ENCODE measurements around the gene SEZ6L. TPM values are rescaled to one million over a fixed set of nuclear protein-coding genes. Genes with fewer than 3 reads are reported as not detected.

SEZ6L gene
- total RNA-seq, 4 donors from 2014 or later, result 0.26 to 2.6 TPM; not detected in 2

DNA sequence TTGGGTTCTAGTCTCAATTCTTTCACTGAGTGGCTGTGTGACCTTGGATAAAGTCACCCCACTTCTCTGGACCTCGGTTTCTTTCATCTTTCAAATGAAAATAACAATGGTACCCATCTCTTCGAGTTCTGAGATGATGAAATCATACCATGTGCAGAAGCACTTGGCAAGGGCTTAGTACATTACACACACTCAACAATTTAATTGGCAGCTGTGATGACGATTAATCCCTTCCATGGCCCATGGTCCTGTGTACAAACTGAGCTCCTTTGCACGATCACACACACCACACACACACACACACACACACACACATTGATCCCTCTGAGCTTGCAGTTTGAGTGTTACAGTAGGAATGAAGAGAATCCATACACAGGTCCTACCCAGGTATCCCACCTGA, 156.4 kb downstream of the SEZ6L start:
- H3K27ac ChIP-seq, result no peak overlapping the region
- no peak for DNase-seq
- no peak overlapping the region for H3K4me3 ChIP-seq
- no peaks in the 10 kb centered on the region for H3K4me1 ChIP-seq
- H3K9me3 ChIP-seq, result no peaks in the 10 kb centered on the region
- intact Hi-C loops (cut with DNase I; ENCODE audit: low total_unique reads), result no loop called here
- H3K27me3 ChIP-seq, result no peaks in the 10 kb centered on the region
- no peaks in the 10 kb centered on the region for H3K36me3 ChIP-seq
- no peak for TF ChIP-seq POLR2A (IDR thresholded peaks at IDR 0.05)
- TF ChIP-seq, protein P1, sequence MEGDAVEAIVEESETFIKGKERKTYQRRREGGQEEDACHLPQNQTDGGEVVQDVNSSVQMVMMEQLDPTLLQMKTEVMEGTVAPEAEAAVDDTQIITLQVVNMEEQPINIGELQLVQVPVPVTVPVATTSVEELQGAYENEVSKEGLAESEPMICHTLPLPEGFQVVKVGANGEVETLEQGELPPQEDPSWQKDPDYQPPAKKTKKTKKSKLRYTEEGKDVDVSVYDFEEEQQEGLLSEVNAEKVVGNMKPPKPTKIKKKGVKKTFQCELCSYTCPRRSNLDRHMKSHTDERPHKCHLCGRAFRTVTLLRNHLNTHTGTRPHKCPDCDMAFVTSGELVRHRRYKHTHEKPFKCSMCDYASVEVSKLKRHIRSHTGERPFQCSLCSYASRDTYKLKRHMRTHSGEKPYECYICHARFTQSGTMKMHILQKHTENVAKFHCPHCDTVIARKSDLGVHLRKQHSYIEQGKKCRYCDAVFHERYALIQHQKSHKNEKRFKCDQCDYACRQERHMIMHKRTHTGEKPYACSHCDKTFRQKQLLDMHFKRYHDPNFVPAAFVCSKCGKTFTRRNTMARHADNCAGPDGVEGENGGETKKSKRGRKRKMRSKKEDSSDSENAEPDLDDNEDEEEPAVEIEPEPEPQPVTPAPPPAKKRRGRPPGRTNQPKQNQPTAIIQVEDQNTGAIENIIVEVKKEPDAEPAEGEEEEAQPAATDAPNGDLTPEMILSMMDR (IDR thresholded peaks at IDR 0.05), result no peak

DNA sequence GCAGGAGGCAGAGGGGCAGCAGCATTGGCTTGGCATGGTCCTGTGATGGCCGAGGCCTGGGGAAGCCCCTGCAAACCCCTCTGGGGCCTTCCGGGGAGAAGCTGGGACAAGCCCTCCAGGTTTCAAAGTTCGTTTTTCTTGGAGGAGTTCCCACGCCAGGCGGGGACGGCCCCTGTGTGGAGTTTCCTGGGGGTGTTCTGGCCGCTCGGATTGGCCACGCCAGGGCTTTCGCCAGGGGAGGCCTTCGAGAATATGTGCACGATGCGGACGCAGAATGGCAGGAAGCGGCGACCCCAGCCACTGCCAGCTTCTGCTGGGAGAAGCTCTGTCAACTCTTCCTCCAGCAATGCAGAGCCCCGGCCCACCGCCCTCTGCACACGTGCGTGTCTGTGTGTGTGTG, 157.5 kb downstream of the SEZ6L start:
- Histone ChIP-seq H3K4me1 (no peaks in the 10 kb centered on the region), H3K36me3 (no peaks in the 10 kb centered on the region), H3K9me3 (no peaks in the 10 kb centered on the region), H3K27ac (no peak overlapping the region), H3K4me3 (no peak overlapping the region), H3K27me3 (no peaks in the 10 kb centered on the region)
- intact Hi-C loops (cut with DNase I; ENCODE audit: low total_unique reads), result no loop called here
- DNase-seq, result no peak
- TF ChIP-seq, protein P1 (IDR thresholded peaks at IDR 0.05), result no peak
- TF ChIP-seq POLR2A (IDR thresholded peaks at IDR 0.05), result no peak

DNA sequence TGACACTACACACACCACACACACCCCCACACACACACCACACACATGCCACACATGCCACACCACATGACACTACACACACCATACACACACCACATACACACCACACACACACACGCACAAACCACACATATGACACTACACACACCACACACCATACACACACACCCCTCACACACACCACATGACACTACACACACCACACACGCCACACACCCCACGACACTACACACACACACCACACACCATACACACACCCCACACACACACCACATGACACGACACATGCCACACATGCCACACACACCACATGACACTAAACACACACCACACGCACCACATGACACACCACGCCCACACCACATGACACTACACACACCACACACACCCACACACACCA, 158.0 kb downstream of the SEZ6L start:
- H3K9me3 ChIP-seq, result no peaks in the 10 kb centered on the region
- DNase-seq, result no peak
- H3K27ac ChIP-seq, result no peak overlapping the region
- H3K4me3 ChIP-seq, result no peak overlapping the region
- intact Hi-C loops (cut with DNase I; ENCODE audit: low total_unique reads), result no loop called here
- no peak for TF ChIP-seq POLR2A (IDR thresholded peaks at IDR 0.05)
- no peaks in the 10 kb centered on the region for H3K36me3 ChIP-seq
- H3K4me1 ChIP-seq, result no peaks in the 10 kb centered on the region
- no peaks in the 10 kb centered on the region for H3K27me3 ChIP-seq

DNA sequence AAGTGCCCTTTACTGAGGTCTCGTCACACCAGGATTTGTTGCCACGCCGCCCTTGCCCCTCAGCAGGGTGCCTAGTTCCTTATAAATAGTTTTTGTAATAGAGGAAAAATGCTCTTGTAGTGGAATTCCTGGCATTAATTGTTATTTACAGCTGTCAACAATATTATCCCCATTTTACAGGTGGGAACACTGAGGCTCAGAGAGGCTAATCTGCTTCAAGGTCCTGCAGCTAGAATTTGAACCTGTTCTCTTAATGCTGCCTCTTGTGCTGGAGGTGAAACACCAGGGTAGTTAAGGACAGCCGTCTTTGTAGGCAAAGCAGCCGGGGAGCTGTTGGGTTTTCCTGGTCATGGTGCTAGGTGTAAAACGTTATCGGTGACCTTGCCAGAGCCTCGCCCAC, 159.0 kb downstream of the SEZ6L start:
- Histone ChIP-seq H3K27ac (no peak overlapping the region), H3K4me3 (no peak overlapping the region), H3K4me1 (no peaks in the 10 kb centered on the region), H3K27me3 (no peaks in the 10 kb centered on the region), H3K36me3 (no peaks in the 10 kb centered on the region), H3K9me3 (no peaks in the 10 kb centered on the region)
- DNase-seq, result no peak
- TF ChIP-seq, protein P1 (IDR thresholded peaks at IDR 0.05), result no peak
- TF ChIP-seq POLR2A (IDR thresholded peaks at IDR 0.05), result no peak
- intact Hi-C loops (cut with DNase I; ENCODE audit: low total_unique reads), result no loop called here

DNA sequence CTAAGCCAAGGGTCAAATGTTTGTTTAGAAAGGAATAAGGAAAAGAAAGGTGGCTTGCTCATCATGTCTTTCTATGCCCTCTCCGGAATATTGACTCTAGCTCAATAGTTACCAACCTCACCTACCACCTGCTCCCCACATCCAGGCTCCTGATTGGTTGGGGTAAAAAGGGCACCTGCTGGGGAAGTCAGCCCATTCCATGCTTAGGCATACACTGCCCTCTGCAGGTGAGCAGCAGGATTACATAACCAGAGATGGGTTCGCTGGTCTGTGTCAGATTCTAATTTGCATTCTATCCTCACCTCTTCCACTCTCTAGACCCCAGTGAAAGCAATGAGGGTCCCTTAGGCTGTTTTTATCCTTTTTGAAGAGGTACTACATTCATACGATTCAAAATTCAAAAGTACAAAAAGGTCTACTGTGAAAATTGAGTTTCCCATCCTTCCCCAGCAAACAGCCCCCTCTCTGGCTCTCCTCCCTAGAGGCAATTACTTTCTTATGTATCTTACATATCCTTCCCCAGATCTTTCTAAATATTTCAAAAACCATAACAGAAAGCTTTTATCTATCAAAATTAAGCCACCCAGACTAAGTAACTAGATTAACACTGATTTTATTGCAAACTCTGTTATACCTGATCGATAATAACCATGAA, 161.8 kb downstream of the SEZ6L start:
- H3K36me3 ChIP-seq, result no peaks in the 10 kb centered on the region
- intact Hi-C loops (cut with DNase I; ENCODE audit: low total_unique reads), result no loop called here
- no peak overlapping the region for H3K4me3 ChIP-seq
- DNase-seq, result no peak
- no peak overlapping the region for H3K27ac ChIP-seq
- H3K4me1 ChIP-seq, result no peaks in the 10 kb centered on the region
- TF ChIP-seq POLR2A (IDR thresholded peaks at IDR 0.05), result no peak
- TF ChIP-seq, protein P1 (IDR thresholded peaks at IDR 0.05), result peak in 3 of 4 experiments; percentile 32 to 57 (median 50)
- peaks cover 0 to 3% of the 10 kb centered on the region in 2 donors for H3K27me3 ChIP-seq
- no peaks in the 10 kb centered on the region for H3K9me3 ChIP-seq
